Cardiac septum (tissue), 1 donor: ENCODE data around the gene CCDC85C. TPM values are rescaled to one million over a fixed set of nuclear protein-coding genes. Genes with fewer than 3 reads are reported as not detected.

ENCODE experiments used
- DNase-seq: peaks from one replicate; pipeline ENCODE4 v3.0.0-alpha.2; 2020; ENCODE audit warnings: low spot score
- intact Hi-C: fragments of 100-400 bp; cut with DNase I; formaldehyde crosslinking; loops from one replicate; pipeline ENCODE4 v1.14.0; 2022
- total RNA-seq: library from RNA; stranded (reverse); fragmentation: NEBNext Ultra II Directional; extraction: Animal tissue kit (Norgen Biotek cat#: 25700); gene quantifications from one replicate; pipeline ENCODE4 v1.2.1, GENCODE V29; 2021
- donor health status: DM: no; HTN: no; CAD: no.

CCDC85C gene
- total RNA-seq, 1 donor from 2014 or later, result 21.4 TPM

- no peak for DNase-seq
- intact Hi-C loops, result no loop called here
These were observed 69.7 kb downstream of the CCDC85C start for GRCh38 chr14:99534333-99534732.

DNA sequence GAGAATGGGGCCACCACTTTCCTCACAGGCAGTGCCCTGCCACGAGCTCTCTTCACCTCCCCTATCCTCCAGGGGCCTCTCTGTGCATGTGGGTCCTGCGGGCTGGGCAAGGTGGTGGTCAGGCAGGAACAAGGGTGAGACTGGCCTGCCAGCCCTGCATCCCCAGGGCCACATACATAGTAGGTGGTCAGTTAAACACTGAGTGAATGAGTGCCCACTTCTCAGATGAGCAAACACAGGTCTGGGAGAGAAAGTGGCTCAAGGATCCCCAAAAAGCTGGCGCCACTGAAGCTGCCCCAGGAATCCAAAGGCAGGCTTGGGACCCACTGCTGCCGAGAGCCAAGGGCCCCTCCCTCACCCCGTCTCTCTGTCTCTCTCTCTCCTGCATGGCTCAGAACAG lies 71.7 kb downstream of the CCDC85C start:
- intact Hi-C loops, result no loop called here
- no peak for DNase-seq

GRCh38 chr14:99531251-99532096 lies 72.5 kb downstream of the CCDC85C start:
- intact Hi-C loops, result no loop called here
- DNase-seq, result no peak

DNA sequence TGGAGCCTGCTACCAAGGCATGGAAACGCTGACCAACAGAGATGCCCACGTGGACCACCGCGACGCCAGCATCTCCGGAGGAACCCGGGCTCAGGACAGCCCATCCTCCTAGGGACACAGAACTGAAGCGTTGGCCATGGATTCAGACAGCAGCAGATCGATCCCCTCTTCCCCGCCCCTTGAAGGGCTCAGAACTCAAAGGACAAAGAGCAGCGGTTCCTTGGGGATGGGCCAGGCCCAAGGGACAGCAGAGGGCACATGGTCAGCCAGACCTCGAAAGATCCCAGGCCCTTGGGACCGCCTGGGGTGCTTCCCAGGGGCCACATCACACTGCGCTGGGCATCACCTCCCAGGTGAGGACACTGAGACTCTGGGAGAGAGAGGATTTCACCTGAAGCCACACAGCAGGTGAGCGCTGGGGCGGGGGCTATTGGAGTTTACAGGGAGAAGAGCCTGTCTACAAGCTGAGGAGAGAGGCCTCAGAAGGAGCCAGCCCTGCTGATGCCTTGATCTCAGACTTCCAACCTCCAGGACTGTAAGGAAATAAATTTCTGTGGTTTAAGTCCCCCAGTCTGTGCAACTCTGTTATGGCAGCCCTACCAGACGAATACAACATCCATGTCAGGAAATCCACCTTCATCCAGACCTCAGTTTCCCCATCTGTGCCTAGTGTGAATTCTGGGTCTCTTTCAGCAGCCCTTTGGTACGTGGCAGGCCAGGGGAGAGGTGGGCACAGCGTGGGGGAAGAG lies 73.4 kb downstream of the CCDC85C start:
- intact Hi-C loops, result no loop called here
- no peak for DNase-seq

DNA sequence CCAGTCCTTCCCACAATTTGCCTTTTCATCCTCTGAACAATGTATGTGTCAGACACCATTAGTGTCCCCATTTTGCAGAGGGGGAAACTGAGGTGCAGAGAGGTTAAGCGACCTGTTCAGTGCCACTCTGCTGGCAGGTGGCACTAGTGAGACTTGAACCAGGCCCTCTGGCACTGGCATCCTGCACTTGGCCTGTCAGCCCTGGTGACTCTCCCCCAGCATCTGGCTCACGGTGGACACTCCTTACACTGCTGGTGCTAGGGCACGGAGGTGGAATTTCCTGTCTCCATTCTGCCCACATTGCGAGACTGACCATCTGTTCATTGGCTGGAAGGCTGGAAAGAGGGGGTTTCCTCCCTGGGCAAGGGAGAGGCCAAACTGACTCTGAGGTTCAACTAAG lies 74.1 kb downstream of the CCDC85C start:
- intact Hi-C loops, result no loop called here
- DNase-seq, result no peak

DNA sequence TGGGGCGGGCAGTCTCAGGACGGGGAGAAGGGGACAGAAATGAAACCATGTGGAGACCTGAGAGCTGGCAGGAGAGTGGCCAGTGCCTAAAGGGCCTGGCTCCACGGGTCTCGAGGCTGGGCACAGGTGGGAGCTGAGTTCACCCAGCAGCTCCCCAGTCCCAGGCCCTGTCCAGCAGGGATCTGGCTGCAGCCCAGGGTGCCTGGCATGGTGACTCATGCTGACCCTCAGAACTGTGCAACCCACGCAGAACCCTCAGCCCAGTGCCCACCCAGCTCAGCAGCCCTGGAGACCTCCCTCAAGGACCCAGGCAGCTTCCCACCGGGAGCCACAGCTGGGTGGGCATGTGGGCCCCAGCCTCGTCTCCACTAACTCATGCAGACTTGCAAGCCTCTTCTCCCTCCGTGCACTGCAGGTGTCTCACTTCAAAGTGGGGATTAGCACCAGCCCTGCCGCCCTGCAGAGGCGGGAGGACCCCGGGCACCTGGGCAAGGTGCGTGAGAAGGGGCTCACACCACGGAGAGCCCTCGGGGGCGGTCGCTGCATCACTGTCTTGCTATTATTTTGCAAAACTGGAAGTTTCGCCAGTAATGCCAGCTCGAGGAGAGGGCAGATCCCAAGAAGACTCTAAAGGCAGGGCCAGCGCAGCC lies 76.5 kb downstream of the CCDC85C start:
- no peak for DNase-seq
- intact Hi-C loops, result no loop called here

- DNase-seq, result no peak
- intact Hi-C loops, result no loop called here
These were observed 77.0 kb downstream of the CCDC85C start for GRCh38 chr14:99527026-99527425.

GRCh38 chr14:99525699-99526080 lies 78.3 kb downstream of the CCDC85C start:
- intact Hi-C loops, result no loop called here
- no peak for DNase-seq

GRCh38 chr14:99524804-99525698 lies 79.0 kb downstream of the CCDC85C start:
- intact Hi-C loops, result no loop called here
- no peak for DNase-seq

- intact Hi-C loops, result no loop called here
- no peak for DNase-seq
These were observed 79.8 kb downstream of the CCDC85C start for GRCh38 chr14:99524091-99524661.

GRCh38 chr14:99523704-99524055 lies 80.3 kb downstream of the CCDC85C start:
- intact Hi-C loops, result no loop called here
- no peak for DNase-seq

GRCh38 chr14:99522934-99523703 lies 80.9 kb downstream of the CCDC85C start:
- DNase-seq, result no peak
- intact Hi-C loops, result no loop called here

DNA sequence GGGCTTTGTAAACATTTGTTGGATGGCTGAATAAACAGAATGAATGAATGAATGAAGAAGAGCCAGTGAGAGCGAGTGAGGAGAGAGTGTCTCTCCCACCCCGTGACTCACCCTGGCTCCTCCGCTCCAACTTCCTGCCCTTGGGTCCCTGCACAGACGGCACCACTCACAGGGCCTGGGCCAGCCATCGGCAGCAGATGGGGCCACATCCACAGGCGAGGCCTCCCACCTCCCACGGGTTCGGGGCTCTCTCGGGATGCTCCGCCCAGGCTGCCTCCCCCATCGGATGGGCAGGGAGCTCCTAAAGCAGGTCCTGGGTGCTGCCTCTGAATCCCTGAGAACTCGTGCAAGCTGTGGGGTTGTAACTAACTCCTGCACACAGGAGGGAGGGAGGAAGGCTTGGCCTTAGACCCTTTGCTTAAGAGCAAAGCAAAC lies 81.5 kb downstream of the CCDC85C start:
- DNase-seq, result no peak
- intact Hi-C loops, result no loop called here

GRCh38 chr14:99522025-99522401 lies 82.0 kb downstream of the CCDC85C start:
- intact Hi-C loops, result no loop called here
- DNase-seq, result no peak

DNA sequence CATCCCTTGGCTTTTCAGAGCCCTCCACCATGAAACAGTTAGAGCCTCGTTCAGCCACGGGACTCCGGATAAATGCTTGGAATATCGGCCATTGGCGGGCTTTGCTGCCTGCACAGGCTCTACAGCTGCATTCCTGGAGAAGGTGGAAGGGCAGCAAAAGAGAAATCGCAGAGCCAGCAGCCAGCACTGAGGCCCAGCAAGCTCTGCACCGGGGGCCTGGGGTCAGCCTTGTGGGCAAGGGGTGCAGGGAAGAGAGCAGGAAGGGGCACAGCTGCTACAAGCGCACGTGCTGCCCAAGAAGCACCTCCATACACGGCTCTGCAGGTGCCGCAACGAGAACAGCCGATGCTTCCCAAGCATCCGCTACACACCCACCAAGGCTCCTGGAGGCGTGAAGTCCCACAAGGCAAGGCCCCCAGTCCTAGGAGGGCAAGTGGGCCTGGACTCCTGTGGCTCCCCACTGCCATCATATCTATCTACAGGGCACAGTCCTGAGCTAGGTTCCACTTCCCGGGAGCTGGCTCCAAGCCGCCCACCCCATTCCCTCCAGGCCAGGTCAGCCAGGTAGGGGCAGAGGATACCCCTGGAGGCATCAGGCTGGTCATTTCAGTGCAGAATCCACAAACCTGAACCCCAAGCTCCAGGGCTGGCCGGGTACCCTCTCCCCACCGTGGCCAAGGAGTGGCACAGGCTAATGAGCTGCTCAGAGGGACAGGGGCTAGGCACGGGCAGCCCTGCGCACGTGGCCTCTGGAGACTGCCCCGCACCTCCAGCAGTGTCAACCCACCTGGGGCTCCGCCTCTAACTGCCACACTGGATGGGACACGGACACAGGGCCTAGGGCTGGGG lies 82.6 kb downstream of the CCDC85C start:
- no peak for DNase-seq
- intact Hi-C loops, result no loop called here

- intact Hi-C loops, result no loop called here
- DNase-seq, result no peak
These were observed 83.4 kb downstream of the CCDC85C start for GRCh38 chr14:99520571-99521081.

DNA sequence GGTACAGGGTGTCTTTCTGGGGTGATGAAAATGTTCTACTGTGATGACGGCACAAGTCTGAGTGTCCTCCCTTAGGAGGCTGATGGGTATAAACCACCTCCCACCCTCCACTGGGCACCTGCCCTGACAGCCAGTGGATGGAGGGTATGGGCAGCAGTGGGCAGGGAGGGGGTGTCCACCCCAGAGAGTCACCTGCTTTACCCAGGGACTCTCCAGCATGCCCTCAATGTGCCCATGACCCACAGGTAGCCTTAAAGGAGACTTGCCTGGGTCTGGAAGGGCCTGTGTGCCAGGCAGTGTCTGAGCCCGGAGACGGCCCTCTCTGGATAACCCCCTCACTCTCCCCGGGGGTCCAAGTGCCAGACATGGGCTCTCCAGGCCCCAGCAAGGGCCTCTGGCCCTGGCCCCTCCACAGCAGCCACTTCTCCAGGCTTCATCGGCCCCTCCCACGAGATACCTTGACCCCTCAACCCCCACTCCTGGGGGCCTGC lies 84.0 kb downstream of the CCDC85C start:
- intact Hi-C loops, result loop anchor here (5.0 kb wide), 1 partner anchor 162 kb away; the partner anchor contains the start of gene CYP46A1
- peak; percentile 67 for DNase-seq
